ENCODE measurements around the gene CMTM1.

DNA sequence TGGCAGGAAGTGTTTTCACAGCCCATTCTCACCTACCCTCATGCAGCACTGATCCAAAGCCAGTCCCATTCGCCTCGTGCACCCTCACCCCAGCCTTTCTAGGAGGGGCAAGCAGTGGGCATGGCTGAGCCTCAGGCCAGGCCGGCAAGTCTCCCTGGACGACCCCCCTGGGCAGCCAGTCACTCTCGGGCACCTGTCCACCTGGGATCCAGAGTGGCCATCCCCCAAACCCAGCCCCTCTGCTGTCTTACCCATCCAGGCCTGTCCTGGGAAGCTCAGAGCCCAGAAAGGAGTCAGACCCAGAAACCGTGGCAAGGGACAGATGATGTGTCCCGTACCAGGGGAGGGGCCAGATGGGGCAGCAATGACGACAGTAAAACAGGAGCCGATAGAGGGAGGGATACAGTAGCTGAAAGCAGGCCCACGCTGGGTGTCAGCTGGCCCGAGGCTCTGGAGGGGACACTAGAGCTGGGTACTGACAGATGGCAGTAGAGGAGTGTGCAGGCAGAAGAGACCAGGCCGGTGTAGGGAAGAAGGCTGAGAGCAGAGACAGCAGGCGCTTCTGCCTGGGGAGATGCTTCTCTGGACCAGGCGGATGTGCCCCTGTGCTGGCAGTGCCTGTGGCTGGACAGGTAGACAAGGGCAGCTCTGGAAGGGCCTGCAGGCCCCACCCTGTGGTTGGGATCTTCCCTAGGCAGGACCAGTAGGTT is 44.0 kb downstream of the CMTM1 start:
- TF ChIP-seq, protein P1, sequence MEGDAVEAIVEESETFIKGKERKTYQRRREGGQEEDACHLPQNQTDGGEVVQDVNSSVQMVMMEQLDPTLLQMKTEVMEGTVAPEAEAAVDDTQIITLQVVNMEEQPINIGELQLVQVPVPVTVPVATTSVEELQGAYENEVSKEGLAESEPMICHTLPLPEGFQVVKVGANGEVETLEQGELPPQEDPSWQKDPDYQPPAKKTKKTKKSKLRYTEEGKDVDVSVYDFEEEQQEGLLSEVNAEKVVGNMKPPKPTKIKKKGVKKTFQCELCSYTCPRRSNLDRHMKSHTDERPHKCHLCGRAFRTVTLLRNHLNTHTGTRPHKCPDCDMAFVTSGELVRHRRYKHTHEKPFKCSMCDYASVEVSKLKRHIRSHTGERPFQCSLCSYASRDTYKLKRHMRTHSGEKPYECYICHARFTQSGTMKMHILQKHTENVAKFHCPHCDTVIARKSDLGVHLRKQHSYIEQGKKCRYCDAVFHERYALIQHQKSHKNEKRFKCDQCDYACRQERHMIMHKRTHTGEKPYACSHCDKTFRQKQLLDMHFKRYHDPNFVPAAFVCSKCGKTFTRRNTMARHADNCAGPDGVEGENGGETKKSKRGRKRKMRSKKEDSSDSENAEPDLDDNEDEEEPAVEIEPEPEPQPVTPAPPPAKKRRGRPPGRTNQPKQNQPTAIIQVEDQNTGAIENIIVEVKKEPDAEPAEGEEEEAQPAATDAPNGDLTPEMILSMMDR (IDR thresholded peaks at IDR 0.05), result no peak
- TF ChIP-seq POLR2A (IDR thresholded peaks at IDR 0.05), result no peak

Measured in heart left ventricle (tissue), 13 donors.